NCI-H146 treated with DMSO at 0.1 percent for 48 hours (cell line): ENCODE data around the gene NRXN2.
"Not testable (repeated sequence)": the region's sequence is repeated elsewhere in the genome, so short reads cannot be mapped to it uniquely, and the experiment has no call there.

Experiments used
- DNase-seq: peaks from one replicate; lab custom pipeline; 2025; ENCODE audit not compliant: unreplicated experiment; lab: John Stamatoyannopoulos, UW

Gene NRXN2

GRCh38 chr11:64677441-64678023, 45.5 kb downstream of the NRXN2 start:
- no peak for DNase-seq

GRCh38 chr11:64676261-64676615, 46.8 kb downstream of the NRXN2 start:
- no peak for DNase-seq

DNA sequence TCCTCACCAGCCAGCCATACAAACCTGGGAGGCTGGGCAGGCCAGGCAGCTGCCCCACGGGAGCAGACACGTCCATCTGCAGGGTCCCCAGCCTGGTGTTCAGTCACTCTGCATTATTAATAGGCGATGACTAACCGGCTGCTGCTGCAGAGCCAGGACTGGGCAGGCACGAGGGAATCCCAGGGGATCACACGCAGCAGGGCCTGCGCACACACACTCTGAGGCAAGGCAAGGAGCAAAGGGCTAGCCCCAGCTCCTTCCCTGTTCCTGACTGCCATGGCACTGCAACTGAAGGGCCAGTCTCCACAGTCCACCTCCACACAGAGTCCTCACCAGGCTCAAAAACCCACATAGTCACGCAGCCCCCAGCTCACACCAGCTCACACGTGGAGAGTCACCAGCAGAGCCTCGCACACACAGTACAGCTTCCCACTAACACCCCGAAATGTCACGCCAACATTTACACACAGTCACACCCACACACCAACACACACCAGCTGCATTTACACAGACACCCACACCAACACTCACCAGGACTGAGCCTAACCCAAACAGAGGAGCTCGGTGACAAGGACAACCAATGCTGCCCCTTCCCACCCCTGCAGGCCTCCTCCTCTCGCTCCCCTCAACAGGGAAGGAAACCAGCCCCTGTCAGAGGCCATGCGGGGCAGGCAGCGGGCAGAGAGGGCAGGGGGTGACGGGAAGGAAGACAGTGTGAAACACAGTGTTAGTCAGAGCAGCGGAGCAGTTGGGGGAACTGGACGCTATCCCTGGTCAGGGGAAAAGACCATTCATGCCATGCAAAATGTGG, 47.3 kb downstream of the NRXN2 start:
- no peak for DNase-seq

DNA sequence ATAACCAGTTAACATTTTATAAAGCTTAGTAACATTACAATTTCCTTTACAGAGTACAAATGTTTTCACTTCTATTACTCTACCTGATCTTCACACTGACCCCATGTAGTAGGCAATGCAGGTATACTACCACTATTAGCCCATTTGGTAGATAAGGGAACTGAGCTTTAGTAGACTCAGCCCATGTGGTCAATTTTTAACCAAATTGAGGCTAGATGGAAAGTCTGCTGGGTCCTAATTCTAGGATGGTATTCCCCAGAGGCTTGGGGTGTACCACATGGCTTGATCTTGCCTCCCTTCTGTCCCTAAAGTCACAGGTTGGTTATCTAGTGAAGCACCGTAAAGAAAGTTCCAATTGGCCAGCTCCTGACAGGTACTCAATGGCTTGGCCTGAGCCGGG, 48.2 kb downstream of the NRXN2 start:
- no peak for DNase-seq

DNA sequence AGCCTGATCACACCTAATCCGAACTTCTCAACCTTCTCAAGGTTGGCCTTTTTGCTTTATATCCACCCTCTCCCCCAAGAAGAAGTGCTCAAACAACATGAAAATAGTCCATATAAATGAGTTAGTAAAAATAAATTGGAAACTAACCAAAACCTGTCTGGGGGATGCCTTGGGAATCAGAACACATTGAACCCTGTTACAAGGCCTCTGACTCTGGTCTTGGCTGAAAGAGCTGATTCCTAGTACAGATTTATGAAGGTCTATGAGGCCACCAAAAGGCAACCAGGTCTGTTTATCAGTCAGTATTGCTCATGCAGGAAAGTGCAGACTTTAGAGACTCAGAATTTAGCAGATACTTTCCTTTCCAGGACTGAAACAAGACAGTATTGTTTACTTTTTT, 49.7 kb downstream of the NRXN2 start:
- DNase-seq: no peak

DNA sequence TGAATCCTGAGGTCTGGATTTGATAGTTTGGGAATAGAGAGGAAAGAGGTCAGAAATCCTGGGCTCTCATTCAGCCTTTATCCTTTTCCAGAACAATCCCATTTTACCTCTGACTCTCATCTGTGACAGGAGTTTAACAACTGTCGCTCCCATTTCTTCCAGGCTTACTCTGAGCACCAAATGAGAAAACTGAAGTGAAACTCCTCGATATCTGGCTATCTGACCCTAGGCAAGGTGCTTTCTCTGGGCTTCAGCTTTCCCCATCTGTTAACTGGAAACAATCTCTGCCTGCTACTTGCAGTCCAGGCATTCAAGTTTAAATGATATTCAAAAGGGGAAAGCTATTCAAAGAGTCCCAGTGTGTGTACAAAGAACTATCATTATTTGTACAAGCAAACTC, 50.1 kb downstream of the NRXN2 start:
- DNase-seq: no peak

GRCh38 chr11:64670975-64671374, 52.0 kb downstream of the NRXN2 start:
- DNase-seq: no peak

GRCh38 chr11:64667154-64667745, 55.7 kb downstream of the NRXN2 start:
- no peak for DNase-seq

- no peak for DNase-seq
Observed at GRCh38 chr11:64665411-64665821, 57.6 kb downstream of the NRXN2 start.

DNA sequence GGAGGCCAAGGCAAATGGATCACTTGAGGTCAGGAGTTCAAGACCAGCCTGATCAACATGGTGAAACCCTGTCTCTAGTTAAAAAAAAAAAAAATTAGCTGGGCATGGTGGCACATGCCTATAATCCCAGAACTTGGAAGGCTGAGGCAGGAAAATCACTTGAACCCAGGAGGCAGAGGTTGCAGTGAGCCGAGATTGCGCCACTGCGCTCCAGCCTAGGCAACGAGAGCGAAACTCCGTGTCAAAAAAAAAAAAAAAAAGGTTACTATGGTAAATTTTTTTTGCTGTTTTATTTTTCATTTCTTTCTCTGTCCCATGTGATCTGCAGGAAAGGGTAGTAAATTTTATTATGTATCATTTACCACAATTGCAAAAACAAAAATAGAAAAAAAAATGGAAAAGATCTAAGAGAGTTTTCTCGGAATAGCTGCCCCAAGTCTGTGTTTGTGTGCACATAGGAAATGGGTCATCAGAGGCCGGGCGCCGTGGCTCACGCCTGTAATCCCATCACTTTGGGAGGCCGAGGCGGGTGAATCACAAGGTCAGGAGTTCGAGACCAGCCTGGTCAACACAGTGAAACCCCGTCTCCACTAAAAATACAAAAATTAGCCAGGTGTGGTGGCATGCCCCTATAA, 58.6 kb downstream of the NRXN2 start:
- not testable (repeated sequence) for DNase-seq

GRCh38 chr11:64663656-64664055, 59.3 kb downstream of the NRXN2 start:
- DNase-seq: no peak

- no peak for DNase-seq
Observed at GRCh38 chr11:64661614-64662013, 61.4 kb downstream of the NRXN2 start.

- no peak for DNase-seq
Observed at GRCh38 chr11:64661146-64661545, 61.9 kb downstream of the NRXN2 start.

GRCh38 chr11:64660706-64661105, 62.3 kb downstream of the NRXN2 start:
- no peak for DNase-seq

GRCh38 chr11:64660205-64660604, 62.8 kb downstream of the NRXN2 start:
- no peak for DNase-seq

- DNase-seq: no peak
Observed at GRCh38 chr11:64659417-64660144, 63.4 kb downstream of the NRXN2 start.

GRCh38 chr11:64658265-64658664, 64.7 kb downstream of the NRXN2 start:
- DNase-seq: no peak

DNA sequence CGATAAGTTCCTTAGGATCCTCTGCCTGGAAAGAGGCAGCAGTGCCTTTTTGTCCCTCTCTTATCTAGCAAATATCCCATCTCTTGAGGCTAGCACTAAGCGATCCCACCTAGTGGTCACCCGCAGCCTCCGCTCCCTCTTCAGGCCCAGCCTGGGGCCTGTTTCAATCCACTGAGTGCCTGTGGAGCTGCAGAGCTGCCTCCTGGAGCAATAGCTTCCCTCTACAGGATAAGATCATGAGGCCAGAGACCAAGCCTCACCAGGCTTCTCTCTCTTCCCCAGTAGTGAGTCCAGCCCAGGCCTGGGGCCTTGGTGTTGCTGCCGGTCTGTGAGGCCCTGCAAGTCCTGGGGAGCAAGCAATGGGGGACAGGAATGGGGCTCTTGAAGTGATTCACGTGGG, 66.1 kb downstream of the NRXN2 start:
- no peak for DNase-seq

- DNase-seq: no peak
Observed at GRCh38 chr11:64655941-64656601, 66.9 kb downstream of the NRXN2 start.

DNA sequence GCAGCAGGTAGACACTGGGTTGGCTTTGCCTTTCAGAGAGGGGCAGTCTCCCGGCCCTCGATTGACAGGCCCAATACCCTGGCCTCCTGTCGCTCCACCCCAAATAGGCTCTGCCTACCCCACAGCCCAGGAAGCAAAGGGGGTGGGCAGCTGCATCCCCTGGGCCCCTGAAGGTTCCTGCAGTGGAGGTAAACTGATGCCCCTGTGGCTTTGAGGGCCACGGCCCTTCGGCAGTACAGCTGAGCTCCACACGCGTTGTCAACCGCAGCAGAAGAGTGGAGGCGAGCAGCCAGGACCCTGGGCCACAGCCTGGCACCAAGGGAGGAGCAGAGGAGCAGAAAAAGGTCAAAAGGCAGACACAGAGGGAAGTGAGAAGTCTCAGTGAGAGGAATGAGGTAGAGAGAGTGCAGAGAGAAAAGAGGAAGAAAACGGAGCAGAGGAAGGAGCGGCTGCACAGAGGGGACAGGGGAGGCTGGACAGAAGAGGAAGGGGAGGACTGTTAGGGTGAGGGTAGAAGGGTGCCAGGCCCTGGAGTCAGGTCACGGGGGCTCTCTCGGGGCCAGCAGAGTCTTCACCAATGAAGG, 67.9 kb downstream of the NRXN2 start:
- no peak for DNase-seq
